HG03196 (cell line): ENCODE results near the gene MAN1C1.
"Not testable (repeated sequence)": the region's sequence is repeated elsewhere in the genome, so short reads cannot be mapped to it uniquely, and the experiment has no call there.

Source experiments
- ATAC-seq: cut with Tn5 transposase; IDR thresholded peaks from one replicate; pipeline ENCODE4 v1.9.1; 2021; ENCODE audit not compliant: unreplicated experiment

Gene MAN1C1

GRCh38 chr1:25654109-25654660, 37.6 kb downstream of the MAN1C1 start:
- no peak for ATAC-seq

- no peak for ATAC-seq
Observed at GRCh38 chr1:25657121-25657882, 40.7 kb downstream of the MAN1C1 start.

GRCh38 chr1:25657883-25658760, 41.5 kb downstream of the MAN1C1 start:
- ATAC-seq = no peak

GRCh38 chr1:25658791-25659431, 42.3 kb downstream of the MAN1C1 start:
- ATAC-seq = no peak

GRCh38 chr1:25661043-25661815, 44.6 kb downstream of the MAN1C1 start:
- no peak for ATAC-seq

GRCh38 chr1:25662061-25662460, 45.5 kb downstream of the MAN1C1 start:
- ATAC-seq = no peak

GRCh38 chr1:25662959-25663358, 46.4 kb downstream of the MAN1C1 start:
- ATAC-seq = not testable (repeated sequence)

GRCh38 chr1:25664357-25665199, 48.0 kb downstream of the MAN1C1 start:
- no peak for ATAC-seq

- no peak for ATAC-seq
Observed at GRCh38 chr1:25666460-25666859, 49.9 kb downstream of the MAN1C1 start.

GRCh38 chr1:25668931-25669573, 52.5 kb downstream of the MAN1C1 start:
- no peak for ATAC-seq

GRCh38 chr1:25669781-25670567, 53.4 kb downstream of the MAN1C1 start:
- ATAC-seq = no peak

- no peak for ATAC-seq
Observed at GRCh38 chr1:25671929-25672328, 55.3 kb downstream of the MAN1C1 start.

- no peak for ATAC-seq
Observed at GRCh38 chr1:25672763-25673409, 56.3 kb downstream of the MAN1C1 start.

GRCh38 chr1:25673456-25673855, 56.9 kb downstream of the MAN1C1 start:
- no peak for ATAC-seq

- ATAC-seq = no peak
Observed at GRCh38 chr1:25673962-25674806, 57.6 kb downstream of the MAN1C1 start.

GRCh38 chr1:25674807-25675084, 58.2 kb downstream of the MAN1C1 start:
- no peak for ATAC-seq
